CD4-positive, alpha-beta T cell treated with Interferon alpha-2 for 1 hour (primary cell): ENCODE data around the gene CDYL2.
"Not testable (repeated sequence)": the region's sequence is repeated elsewhere in the genome, so short reads cannot be mapped to it uniquely, and the experiment has no call there.

Source experiments
- DNase-seq, 2 donors: peaks; one replicate each; pipeline ENCODE4 v3.0.0-alpha.2; 2020 to 2022

The CDYL2 gene

GRCh38 chr16:80804526-80805383 is at the start of gene CDYL2:
Gene CDYL2 (minus strand): TSS chr16:80804598. CDS start chr16:80804173, 425 bp downstream.
- peak; percentile 33 to 63 for DNase-seq

GRCh38 chr16:80852261-80852872 is 48.0 kb upstream of the CDYL2 start:
- peak in 1 of 2 donors; percentile 16 for DNase-seq

GRCh38 chr16:80851831-80852230 is 47.4 kb upstream of the CDYL2 start:
- DNase-seq = no peak

GRCh38 chr16:80850757-80851156 is 46.4 kb upstream of the CDYL2 start:
- no peak for DNase-seq

- no peak for DNase-seq
These were observed 44.5 kb upstream of the CDYL2 start for GRCh38 chr16:80848862-80849261.

GRCh38 chr16:80846680-80847079 is 42.3 kb upstream of the CDYL2 start:
- no peak for DNase-seq

GRCh38 chr16:80846275-80846674 is 41.9 kb upstream of the CDYL2 start:
- DNase-seq = no peak

GRCh38 chr16:80844395-80844794 is 40.0 kb upstream of the CDYL2 start:
- no peak for DNase-seq

- no peak for DNase-seq
These were observed 36.8 kb upstream of the CDYL2 start for GRCh38 chr16:80841231-80841630.

GRCh38 chr16:80837533-80838147 is 33.2 kb upstream of the CDYL2 start:
- DNase-seq = no peak

GRCh38 chr16:80836846-80837245 is 32.4 kb upstream of the CDYL2 start:
- DNase-seq = no peak

GRCh38 chr16:80836202-80836601 is 31.8 kb upstream of the CDYL2 start:
- DNase-seq = no peak

- no peak for DNase-seq
These were observed 26.6 kb upstream of the CDYL2 start for GRCh38 chr16:80831039-80831438.

- no peak for DNase-seq
These were observed 24.1 kb upstream of the CDYL2 start for GRCh38 chr16:80828495-80828894.

GRCh38 chr16:80827007-80827406 is 22.6 kb upstream of the CDYL2 start:
- DNase-seq = no peak

GRCh38 chr16:80825365-80825758 is 21.0 kb upstream of the CDYL2 start:
- no peak for DNase-seq

- DNase-seq = peak; percentile 19 to 66
These were observed 20.4 kb upstream of the CDYL2 start for GRCh38 chr16:80824623-80825364.

- no peak for DNase-seq
These were observed 15.6 kb upstream of the CDYL2 start for GRCh38 chr16:80819988-80820387.

- no peak for DNase-seq
These were observed 12.0 kb upstream of the CDYL2 start for GRCh38 chr16:80816356-80816755.

GRCh38 chr16:80815278-80815677 is 10.9 kb upstream of the CDYL2 start:
- DNase-seq = not testable (repeated sequence)

GRCh38 chr16:80812593-80812992 is 8.2 kb upstream of the CDYL2 start:
- no peak for DNase-seq

- no peak for DNase-seq
These were observed 5.0 kb upstream of the CDYL2 start for GRCh38 chr16:80809366-80809765.

- DNase-seq = no peak
These were observed 3.5 kb upstream of the CDYL2 start for GRCh38 chr16:80807906-80808305.
